HG02943 (cell line): ENCODE measurements around the gene AMOTL2.

Source experiments
- ATAC-seq: cut with Tn5 transposase; IDR thresholded peaks from one replicate; pipeline ENCODE4 v1.9.1; 2021; ENCODE audit warnings: mild to moderate bottlenecking, low read depth, moderate library complexity; ENCODE audit not compliant: unreplicated experiment

Gene AMOTL2

DNA sequence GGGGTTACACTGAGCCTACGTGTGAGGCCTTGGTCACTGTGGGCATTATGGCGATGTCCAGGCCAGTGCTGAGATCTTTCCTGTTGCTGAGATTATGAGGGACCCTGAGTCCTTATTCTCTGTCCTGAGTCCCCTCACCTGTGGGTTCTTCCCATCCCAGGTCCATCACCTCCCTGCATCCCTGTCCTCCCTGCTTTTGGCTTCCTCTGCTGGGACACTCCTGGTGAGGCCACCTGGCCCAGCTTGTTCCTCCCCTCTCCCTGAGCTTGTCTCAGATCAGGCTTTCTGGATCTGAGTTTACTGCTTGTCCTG is 36.1 kb downstream of the AMOTL2 start:
- ATAC-seq = no peak

DNA sequence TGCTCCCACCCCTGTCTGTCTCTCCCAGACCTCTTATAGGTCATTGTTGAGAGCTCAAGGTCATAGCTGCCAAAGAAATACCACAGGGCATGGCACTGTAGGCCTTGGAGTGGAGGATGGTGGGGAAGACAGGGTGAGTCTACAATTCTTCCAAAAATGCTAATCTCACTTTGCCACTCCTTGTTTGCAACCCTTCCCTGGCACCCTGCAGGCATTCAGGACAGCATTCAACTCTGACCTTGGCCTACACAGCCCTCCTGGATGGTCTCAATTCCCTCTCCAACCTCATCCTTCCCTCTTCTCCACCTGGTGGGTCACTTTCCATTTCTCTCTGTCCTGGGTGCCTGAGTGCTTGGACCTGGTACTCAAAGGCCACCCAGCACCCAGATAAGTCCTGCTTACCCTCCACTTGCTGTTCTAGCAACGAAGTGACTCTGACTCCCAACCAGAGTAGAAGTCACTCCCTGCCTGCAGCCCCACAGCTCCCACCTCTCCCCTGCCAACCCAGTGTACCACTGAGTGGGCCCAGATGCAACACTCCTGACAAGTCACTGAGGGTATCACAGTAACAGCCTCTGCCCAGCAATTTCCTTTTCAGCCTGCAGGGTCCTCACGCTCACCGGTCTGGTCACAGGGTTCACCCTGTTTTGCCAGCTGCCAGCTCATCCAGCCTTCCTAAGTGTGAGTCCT is 36.6 kb downstream of the AMOTL2 start:
- ATAC-seq = no peak

DNA sequence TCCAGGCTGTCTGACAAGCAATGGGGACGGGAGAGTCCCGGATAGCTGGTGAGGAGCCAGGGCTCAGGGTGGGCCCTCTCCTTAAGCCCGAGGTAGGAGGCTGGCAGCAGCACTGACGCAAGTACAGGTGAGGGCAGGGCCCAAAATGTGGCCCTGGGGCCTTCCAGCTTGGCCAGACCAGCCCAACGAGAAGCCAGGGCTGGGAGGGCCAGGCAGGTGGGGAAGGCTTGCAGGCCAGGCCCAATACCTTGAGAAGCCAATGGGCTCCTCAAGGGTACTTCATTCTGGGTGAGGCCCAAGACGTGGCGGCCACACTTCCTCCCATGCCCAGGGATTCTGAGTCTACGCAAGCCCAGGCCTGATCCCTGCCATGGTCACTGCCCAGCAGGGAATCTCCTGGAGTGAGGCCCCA is 37.2 kb downstream of the AMOTL2 start:
- ATAC-seq = no peak

DNA sequence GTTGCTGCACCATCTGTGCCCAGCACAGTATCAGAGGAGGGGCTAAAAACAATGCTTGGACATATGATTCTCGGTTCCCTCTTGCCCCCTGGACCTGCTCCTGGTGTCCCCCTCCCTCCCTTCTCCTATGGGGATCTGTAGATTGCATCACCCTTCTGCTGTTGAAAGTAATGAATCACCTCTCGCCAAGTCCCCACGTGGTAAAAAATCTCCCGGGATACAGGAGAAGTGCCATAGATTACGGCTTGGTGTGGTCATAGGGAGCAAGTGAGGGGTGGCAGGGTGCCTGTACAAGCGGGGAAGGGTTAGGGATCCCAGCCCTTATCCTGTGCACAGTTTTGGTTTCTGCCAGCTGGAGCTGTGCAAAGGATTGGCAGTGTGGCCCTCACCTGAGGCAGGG is 37.7 kb downstream of the AMOTL2 start:
- ATAC-seq = no peak

DNA sequence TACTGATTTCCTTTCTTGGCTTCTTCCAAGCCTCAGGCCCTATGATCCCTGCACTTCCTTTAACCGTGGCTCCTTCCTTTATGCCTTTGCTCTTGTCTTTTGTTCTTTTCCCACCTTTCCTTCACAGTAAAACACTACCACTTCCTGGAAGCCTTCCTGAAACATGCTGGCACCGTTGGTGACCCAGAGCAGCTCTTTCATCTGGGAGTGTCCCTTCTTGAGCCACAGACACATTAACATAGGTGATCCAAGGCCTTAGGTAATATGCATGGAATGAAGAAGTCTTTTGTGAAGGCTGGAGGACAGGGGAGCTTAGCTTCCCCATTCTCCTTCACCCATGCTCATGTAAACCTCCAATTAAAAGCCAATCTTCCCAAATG is 39.4 kb downstream of the AMOTL2 start:
- no peak for ATAC-seq

DNA sequence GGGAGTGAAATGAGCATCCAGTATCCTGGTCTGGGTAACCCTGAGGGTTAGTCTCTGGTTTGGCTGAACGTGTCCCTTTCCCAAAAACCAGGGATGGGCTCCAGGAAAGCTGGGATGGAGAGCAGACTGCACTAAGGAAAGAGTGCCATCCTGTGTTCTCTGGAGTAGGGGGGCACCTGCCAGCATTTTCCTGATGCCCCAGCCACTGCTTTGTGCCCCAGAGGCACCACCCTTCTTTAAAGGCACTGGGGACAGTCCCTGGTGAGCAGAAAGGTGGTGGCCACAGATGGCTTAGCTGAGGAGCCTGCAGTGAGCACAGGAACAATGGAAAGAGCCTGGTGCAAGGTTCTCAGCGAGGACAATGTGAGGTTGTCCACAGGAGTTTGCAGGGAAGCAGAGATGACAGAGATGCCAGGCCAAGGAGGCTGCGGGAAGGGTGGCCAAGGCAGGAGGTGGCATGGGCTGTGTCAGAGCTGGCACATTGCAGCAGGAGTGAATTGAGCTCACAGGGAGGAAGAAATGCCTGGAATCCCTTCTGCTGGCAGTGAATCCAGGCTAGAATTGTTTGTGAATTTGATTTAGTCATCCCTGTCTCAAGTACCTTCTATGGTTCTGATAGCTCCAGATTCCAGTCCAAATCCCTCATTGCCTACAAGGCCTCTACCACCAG is 39.9 kb downstream of the AMOTL2 start:
- ATAC-seq = no peak

DNA sequence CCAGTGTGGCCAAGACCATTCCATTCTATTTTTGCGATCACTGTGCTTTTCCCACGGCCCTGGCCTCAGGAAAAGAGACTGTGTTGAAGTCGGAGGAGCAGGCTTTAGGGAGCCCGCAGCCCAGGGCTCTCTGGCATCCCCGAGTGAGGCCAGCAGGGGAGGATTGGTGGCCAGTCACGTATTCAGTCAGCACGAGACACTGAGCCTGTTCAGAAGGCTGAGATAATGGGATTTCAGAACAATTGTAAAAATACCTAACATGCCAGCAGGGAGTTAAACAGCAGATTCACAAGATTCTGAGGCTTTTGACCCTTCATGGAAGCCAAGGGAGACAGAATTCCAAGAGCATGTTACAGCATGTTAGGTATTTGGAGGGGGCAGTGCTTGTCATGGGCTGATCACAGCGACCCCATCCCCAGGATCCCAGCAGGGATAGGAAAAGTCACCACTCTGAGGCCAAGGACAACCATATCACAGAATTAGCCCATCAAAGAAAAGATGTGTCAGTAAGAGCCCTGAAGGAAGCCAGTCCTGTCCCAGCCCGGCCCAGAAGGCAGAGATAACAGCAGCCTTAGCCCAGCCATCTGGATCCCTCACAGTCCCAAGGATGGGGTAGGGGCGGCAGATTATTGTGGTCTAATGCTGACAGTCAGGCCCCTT is 40.6 kb downstream of the AMOTL2 start:
- no peak for ATAC-seq

DNA sequence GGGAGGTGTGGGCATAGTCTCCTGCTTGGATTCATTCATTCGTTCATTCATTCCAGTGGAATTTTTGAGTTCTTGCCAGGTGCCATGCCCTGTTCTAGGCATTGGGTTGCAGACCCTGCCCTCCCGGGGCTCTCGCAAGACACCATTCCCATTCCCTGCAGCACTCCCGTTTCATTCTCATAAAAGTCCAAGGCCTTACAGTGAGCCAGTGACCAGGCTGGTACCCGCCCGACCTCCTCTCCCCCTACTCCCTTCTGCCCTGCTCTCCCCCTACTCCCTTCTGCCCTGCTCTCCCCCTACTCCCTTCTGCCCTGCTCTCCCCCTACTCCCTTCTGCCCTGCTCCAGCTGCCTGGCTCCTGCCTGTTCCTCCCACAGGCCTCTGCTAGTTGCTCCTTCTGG is 41.9 kb downstream of the AMOTL2 start:
- no peak for ATAC-seq

DNA sequence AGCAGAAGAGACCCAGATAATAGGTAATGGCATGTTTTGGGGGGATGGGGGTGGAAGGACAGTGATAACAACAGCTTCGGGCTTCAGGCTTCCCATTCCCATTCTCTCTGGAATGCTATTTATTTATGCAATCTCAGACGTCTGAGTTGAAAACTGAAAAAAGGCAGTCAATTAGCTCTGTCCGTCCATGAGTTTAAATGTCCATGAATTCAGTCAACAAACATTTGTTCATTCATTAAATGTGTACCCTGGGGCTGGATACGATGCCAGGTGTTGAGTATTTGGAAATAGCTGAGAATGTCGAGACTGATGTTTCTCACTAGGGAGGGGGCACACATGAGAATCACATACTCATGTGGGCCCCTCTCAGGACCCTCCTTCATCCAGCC is 42.4 kb downstream of the AMOTL2 start:
- no peak for ATAC-seq

DNA sequence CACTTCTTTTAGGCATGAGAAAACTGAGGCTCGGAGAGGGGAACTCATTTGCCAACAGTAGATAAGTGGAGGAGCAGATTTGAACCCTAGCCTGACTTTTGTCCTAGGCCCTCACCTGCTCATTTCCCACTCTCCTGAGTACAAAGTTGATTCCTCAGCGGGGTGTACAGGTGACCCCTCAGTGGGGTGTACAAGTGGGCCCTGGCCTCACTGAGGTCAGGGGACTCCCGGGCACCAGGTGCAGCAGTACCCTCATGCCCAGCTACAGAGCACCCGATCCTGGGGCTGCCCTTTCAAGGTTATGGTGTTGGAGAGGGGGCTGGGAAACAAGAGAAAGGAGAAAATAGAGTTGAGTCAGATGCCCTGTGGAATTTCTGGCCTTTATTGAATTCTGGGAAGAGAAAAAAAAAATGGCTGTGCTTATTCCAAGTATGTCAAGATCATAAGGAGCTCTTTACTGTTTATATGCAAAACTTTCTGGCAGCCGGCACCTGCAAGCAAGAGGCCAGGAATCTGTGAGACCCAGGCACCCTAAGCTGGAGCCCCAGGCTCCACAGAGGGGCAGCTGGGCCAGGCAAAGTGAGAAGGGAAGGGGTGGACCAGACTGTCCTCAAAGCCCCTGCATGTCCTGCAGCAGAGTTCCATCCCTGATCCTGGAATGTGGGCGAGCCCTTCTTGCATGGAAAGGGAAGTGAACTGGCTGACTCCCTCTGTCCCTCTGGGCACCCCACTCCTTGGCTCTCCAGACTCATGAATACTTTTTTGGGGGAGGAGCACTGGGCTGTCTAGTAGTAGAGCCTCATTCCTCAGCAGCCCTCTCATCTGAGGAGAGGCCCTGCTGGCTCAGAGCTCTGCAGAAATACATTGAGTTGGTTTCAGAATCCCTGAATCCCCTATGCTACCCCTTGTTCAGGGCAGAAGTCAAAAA is 43.1 kb downstream of the AMOTL2 start:
- ATAC-seq = no peak

DNA sequence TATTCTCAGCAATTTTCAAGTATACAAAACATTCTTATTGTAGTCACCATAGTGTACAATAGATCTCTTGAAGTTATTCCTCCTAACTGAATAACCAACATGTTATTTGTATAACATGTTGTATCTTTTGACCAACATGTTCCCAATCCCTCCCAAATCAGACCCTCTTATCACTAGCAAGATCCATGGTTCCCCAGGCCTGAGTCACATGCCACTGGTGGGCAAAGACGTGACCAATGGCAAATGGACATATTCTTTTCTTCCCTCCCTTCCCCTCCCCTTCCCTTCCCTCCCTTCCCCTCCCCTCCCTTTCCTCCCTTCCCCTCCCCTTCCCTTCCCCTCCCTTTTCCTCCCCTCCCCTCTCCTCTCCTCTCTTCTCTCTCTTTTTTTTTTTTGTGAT is 45.4 kb downstream of the AMOTL2 start:
- ATAC-seq = no peak

DNA sequence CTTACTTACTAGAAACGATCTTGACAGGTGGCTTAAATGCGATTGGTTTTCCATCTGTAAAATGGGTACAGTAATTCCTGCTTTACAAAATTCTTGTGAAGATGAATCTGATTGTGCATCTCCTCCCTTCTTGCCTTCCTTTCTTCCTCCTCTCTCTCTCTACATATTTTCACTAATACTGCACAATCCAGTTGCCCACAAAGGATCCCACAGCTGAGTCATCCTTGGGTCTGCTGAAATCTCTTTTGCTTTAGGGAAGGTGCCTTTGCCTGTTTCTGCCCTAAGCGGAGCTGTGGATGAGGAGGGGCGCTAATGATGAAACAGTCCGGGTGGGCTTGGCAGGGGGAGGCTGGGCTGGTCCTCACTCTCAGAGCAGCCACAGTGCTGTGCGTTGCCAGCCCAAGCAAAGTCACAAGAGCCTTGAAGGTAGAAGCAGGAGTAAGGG is 46.1 kb downstream of the AMOTL2 start:
- ATAC-seq = no peak

DNA sequence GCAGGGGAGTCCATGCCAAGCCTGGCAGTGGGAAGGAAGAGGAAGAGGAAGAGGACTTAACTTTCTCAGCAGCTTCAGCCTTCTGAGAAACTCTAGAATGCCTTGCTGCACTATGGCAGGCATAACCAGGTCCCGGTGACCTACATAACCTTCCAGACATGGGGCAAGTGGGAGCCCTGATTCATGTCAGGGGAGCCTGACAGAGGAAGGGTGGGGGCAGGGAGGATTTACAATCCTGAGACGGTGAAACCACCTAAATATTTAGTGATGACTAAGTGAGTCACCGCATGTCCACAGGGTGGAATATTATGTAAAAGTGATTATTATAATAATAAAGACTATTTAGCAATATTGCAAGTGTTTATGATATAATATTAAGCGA is 46.7 kb downstream of the AMOTL2 start:
- ATAC-seq = no peak

DNA sequence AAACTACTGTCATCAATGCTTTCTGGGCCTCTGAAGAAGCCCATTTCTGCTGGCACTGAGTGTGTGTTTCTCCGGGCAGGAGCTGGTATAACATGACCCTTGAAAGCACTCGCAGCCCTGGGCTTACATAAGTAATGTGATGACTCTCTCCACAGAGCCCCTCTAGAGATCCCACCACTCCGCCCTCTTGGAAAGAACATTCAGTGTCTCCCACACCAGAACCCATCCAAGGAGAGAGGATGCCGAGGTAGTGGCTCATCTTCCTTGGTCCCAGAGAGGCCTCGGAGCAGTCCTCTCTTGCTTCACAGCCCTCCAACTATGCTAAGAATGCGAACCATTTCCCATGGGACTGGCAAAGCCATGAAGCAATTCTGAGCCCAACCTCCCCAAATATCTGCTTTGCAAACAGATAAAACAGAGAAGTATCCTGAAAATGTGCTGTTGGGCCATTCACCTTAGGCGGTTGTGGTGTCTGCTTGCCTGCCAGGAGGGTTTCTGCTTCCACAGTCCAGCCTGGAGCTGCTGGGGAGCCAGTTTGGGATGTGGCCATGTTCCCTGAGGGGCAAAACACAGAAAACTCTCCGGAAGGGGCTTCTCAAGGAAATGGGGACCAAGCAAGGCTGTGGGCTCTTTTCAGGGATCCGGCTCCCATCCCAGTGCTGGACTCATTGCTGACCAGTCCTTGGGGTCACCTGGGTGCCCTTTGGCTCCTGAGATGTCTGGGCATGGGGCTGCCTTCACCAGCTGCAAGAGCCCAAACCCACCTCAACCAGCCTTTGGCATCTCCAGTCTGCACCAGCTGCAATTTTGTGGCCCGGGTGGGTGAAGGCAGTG is 47.3 kb downstream of the AMOTL2 start:
- no peak for ATAC-seq

DNA sequence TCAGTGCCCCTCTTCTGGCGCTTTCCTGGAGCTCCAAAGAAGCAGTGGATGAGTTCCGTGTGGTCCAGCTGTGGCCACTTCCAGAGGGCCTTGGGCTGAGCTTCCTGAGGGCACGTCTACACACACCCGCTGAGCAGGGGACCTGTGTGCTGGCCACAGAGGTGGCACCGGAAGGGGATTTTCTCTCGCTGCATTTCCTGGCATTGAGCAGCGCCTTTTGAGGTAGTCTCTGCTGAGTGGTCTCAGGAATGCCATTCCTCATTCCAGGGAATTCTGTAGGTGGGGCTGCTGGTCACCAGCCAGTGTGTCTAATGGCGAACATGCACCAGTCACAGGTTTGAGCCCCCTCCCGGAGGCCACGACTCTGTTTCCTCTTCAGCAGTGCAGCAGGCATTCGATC is 48.1 kb downstream of the AMOTL2 start:
- no peak for ATAC-seq

DNA sequence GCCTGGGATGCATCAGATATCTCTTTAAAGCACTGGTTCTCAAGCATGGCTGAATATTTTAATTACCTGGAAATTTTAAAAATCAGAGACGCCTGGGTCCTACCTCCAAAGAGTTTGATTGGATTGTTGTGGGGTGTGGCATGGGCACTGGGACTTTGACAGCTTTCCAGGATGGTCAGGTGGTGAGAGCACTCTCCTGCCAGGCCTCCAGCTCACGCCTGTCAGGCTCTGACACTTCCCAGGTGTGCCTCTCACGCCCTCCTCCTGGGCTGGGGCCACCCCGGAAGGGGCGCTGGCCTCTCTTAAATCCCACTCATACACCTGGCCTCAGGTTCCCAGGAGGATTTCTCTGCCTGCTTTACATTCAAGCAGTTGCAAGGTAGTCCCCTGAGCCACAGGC is 48.5 kb downstream of the AMOTL2 start:
- ATAC-seq = no peak

DNA sequence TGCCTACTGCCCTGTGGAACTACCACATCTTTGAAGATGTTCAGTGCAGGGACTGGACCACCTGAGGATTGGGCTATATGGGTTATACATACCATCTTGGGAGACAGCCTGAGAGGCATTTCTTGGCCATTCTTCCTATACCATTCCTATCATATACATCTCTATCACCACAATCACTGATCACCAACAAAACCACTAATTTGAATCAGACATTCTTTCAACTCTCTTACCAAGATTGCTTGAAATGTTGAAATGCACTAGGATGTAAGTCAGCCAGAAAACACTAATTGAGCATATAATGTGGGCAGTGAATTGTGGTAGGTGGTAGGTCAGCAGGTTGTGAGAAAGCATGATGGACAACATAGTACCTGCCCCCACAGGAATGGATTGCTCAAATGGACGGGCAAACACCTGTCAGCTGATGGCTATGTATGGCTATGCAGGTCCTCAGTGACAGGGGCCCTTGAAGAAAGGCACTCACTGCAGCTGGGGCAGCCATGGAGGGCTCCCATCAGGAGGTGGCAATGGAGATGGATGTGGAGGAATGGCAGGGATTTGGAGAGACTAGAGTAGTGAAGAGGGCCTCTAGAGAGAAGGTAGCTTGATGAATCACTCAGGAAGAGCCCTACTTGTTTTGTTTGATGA is 49.1 kb downstream of the AMOTL2 start:
- no peak for ATAC-seq

DNA sequence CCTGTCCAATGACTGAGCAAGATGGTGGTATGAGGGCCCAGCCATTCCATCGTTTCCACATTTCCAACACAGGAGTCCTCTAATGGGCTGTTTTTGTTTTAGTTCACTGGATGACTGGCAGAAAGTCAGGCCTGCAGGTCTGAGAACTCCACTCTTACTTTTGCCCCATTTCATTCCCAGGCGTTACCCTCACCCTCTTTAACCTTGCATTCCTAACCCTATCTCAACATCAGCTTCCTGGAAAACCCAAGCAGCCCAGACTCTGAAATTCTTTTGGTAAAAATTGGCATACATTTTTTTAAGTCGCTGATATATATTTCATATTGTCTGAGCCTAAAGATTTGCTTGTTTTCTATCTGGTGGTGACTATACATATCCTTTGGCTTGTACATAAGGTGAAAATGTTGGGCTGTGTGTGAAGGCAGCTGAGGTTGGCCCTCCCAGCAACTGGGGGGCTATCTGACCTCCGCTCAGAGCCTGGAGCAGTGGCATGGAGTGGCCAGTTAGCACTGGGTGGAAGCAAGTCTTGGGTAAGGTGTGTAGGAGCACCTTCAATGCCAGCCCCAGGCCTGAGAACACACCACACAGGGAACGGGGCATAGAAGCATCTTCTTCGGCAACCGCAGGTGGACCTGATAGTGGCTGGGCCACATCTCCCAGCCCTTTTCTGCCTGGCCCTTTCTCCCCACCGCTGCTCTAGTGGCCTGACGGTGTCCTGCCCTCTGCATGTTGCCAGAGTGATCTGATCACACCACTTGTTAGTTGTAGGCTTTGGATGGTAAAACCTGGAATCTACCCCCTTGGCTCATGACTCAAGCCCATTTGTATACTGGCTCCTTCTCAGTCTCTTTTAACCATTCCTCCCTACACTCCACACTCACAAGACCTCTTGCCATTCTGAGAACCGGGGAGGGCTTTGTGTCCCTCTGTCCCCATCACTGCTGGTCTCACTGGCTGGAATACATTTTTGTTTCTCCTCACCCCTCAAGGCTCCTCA is 50.0 kb downstream of the AMOTL2 start:
- ATAC-seq = no peak

DNA sequence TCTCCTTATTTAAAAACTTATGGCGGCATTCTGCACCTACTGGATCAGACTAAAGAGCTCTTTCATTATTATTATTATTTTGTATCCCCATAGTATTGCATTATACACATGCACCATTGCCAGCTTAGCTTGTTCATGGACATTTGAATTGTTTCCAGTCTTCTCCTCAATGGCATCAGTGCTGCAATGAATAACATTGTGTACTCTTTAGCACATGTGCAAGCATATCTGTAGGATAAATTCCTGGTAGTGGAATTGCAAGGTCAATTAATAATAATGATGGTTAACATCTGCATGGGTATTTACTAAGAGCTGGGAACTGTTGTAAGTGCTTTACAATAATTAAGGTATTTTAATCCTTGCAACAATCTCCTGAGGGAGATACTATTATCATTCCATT is 52.0 kb downstream of the AMOTL2 start:
- ATAC-seq = no peak
